Stimulated activated naive B cell treated with anti-CD40 and anti-IgM and Interleukin-4, amounts not matched to agents 10 μg/mL and 1 μg/mL and 100 μg/mL, for 72 hours (primary cell): ENCODE measurements around the gene TTBK1.
"Not testable (repeated sequence)": the region's sequence is repeated elsewhere in the genome, so short reads cannot be mapped to it uniquely, and the experiment has no call there.

ENCODE experiments used
- ATAC-seq, 2 donors: fragments of 150-1000 bp; cut with Tn5 transposase; replicated peaks; 2 replicates each; pipeline ENCODE4 v1.10.0; 2021; ENCODE audit warnings: moderate library complexity in 1 of 2
- DNase-seq: peaks from one replicate; pipeline ENCODE4 v3.0.0; 2021
- H3K27ac Mint-ChIP-seq: one replicate; pipeline ENCODE4 v1.8.0; 2022; ENCODE audit warnings: mild to moderate bottlenecking, mixed read lengths
- H3K27me3 Mint-ChIP-seq, 2 donors: one replicate each; pipeline ENCODE4 v1.8.0; 2022; ENCODE audit warnings: mixed read lengths in 2 of 2
- H3K36me3 Mint-ChIP-seq, 2 donors: one replicate each; pipeline ENCODE4 v1.8.0; 2022; ENCODE audit warnings: mixed read lengths in 2 of 2, mild to moderate bottlenecking in 1 of 2
- H3K4me1 Mint-ChIP-seq, 2 donors: one replicate each; pipeline ENCODE4 v1.8.0; 2022; ENCODE audit warnings: mixed read lengths in 2 of 2, mild to moderate bottlenecking in 1 of 2
- H3K4me3 Mint-ChIP-seq, 2 donors: one replicate each; pipeline ENCODE4 v1.8.0; 2022; ENCODE audit warnings: mild to moderate bottlenecking in 2 of 2, mixed read lengths in 2 of 2, moderate library complexity in 1 of 2
- H3K9me3 Mint-ChIP-seq, 2 donors: one replicate each; pipeline ENCODE4 v1.8.0; 2022; ENCODE audit warnings: mixed read lengths in 2 of 2, mild to moderate bottlenecking in 1 of 2

The TTBK1 gene

GRCh38 chr6:43299338-43300293, 56.3 kb downstream of the TTBK1 start:
- H3K36me3 Mint-ChIP-seq, result no peaks in the 10 kb centered on the region
- H3K4me1 Mint-ChIP-seq, result peaks cover 4 to 7% of the 10 kb centered on the region in 2 donors
- H3K4me3 Mint-ChIP-seq, result no peak overlapping the region
- no peak for DNase-seq
- peak overlapping the region; percentile 1 for H3K27ac Mint-ChIP-seq
- H3K27me3 Mint-ChIP-seq, result peaks cover 10 to 11% of the 10 kb centered on the region in 2 donors
- no peaks in the 10 kb centered on the region for H3K9me3 Mint-ChIP-seq
- ATAC-seq, result peak; percentile 34 to 39

GRCh38 chr6:43301081-43301870, 58.0 kb downstream of the TTBK1 start:
- peaks cover 9 to 12% of the 10 kb centered on the region in 2 donors for H3K4me1 Mint-ChIP-seq
- H3K36me3 Mint-ChIP-seq, result peaks cover 4 to 6% of the 10 kb centered on the region in 2 donors
- H3K27me3 Mint-ChIP-seq, result peaks cover 10% of the 10 kb centered on the region in 2 donors
- DNase-seq, result no peak
- H3K9me3 Mint-ChIP-seq, result no peaks in the 10 kb centered on the region
- peak overlapping the region; percentile 72 for H3K27ac Mint-ChIP-seq
- no peak overlapping the region for H3K4me3 Mint-ChIP-seq
- ATAC-seq, result no peak

DNA sequence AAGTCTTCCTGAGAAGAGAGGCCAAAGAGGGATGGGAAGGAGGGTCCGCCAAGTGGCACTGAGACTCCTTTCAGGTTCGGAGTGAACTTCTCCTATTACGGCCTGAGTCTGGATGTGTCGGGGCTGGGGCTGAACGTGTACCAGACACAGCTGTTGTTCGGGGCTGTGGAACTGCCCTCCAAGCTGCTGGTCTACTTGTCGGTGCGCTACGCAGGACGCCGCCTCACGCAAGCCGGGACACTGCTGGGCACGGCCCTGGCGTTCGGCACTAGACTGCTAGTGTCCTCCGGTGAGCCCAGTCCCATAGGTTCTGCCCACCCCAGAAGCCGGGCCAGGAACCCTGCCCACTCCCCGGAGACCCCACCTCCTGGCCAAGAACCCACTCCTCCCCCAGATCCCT, 58.8 kb downstream of the TTBK1 start:
- no peak overlapping the region for H3K27ac Mint-ChIP-seq
- DNase-seq, result no peak
- peaks cover 6 to 11% of the 10 kb centered on the region in 2 donors for H3K36me3 Mint-ChIP-seq
- no peak for ATAC-seq
- H3K9me3 Mint-ChIP-seq, result no peaks in the 10 kb centered on the region
- peaks cover 1 to 5% of the 10 kb centered on the region in 2 donors for H3K27me3 Mint-ChIP-seq
- H3K4me1 Mint-ChIP-seq, result peaks cover 11 to 19% of the 10 kb centered on the region in 2 donors
- H3K4me3 Mint-ChIP-seq, result no peak overlapping the region

- Mint-ChIP-seq H3K36me3 (peaks cover 6 to 11% of the 10 kb centered on the region in 2 donors), H3K4me1 (peaks cover 14 to 28% of the 10 kb centered on the region in 2 donors)
- not testable (repeated sequence) for H3K4me3 Mint-ChIP-seq, H3K9me3 Mint-ChIP-seq, DNase-seq, H3K27me3 Mint-ChIP-seq, H3K27ac Mint-ChIP-seq, ATAC-seq
Observed at GRCh38 chr6:43303006-43303405, 59.7 kb downstream of the TTBK1 start.

DNA sequence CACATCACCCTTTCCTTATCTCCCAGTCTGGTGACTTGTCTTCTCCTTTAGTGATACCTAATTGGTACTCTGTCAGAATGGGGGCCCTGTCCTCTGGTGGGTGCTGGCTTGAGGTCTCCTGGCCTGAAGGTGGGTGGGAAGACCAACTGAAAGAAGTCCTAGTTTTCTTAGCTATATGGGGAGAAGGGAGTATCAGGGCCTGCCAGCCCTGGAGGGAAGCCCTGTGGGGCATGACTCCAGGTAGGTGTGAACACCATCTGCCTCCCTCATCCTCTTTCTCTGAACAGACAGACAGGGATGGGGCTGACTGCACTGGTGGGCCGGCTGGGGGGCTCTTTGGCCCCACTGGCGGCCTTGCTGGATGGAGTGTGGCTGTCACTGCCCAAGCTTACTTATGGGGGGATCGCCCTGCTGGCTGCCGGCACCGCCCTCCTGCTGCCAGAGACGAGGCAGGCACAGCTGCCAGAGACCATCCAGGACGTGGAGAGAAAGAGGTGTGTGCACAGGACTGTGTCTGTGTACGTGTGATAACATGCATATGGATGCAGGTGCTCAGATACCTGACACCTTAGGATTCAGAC, 60.6 kb downstream of the TTBK1 start:
- no peak for ATAC-seq
- Mint-ChIP-seq H3K27me3 (peaks cover 0 to 5% of the 10 kb centered on the region in 2 donors), H3K27ac (peak overlapping the region; percentile 33), H3K4me3 (no peak overlapping the region), H3K9me3 (no peaks in the 10 kb centered on the region), H3K36me3 (peaks cover 6 to 11% of the 10 kb centered on the region in 2 donors), H3K4me1 (peaks cover 16 to 36% of the 10 kb centered on the region in 2 donors)
- DNase-seq, result no peak

GRCh38 chr6:43304361-43304760, 61.1 kb downstream of the TTBK1 start:
- H3K36me3 Mint-ChIP-seq, result peaks cover 6 to 11% of the 10 kb centered on the region in 2 donors
- no peaks in the 10 kb centered on the region for H3K9me3 Mint-ChIP-seq
- no peak overlapping the region for H3K4me3 Mint-ChIP-seq
- ATAC-seq, result no peak
- H3K27me3 Mint-ChIP-seq, result peaks cover 0 to 5% of the 10 kb centered on the region in 2 donors
- DNase-seq, result no peak
- peaks cover 16 to 41% of the 10 kb centered on the region in 2 donors for H3K4me1 Mint-ChIP-seq
- H3K27ac Mint-ChIP-seq, result no peak overlapping the region

GRCh38 chr6:43304882-43305281, 61.6 kb downstream of the TTBK1 start:
- H3K4me3 Mint-ChIP-seq, result no peak overlapping the region
- ATAC-seq, result no peak
- no peak for DNase-seq
- peak overlapping the region; percentile 25 for H3K27ac Mint-ChIP-seq
- no peaks in the 10 kb centered on the region for H3K9me3 Mint-ChIP-seq
- H3K27me3 Mint-ChIP-seq, result peaks cover 0 to 4% of the 10 kb centered on the region in 2 donors
- H3K36me3 Mint-ChIP-seq, result peaks cover 6 to 11% of the 10 kb centered on the region in 2 donors
- peaks cover 14 to 41% of the 10 kb centered on the region in 2 donors for H3K4me1 Mint-ChIP-seq

- no peaks in the 10 kb centered on the region for H3K9me3 Mint-ChIP-seq
- H3K36me3 Mint-ChIP-seq, result peaks cover 6 to 11% of the 10 kb centered on the region in 2 donors
- no peak for DNase-seq
- H3K4me1 Mint-ChIP-seq, result peaks cover 16 to 48% of the 10 kb centered on the region in 2 donors
- no peaks in the 10 kb centered on the region for H3K27me3 Mint-ChIP-seq
- no peak for ATAC-seq
- H3K4me3 Mint-ChIP-seq, result no peak overlapping the region
- H3K27ac Mint-ChIP-seq, result no peak overlapping the region
Observed at GRCh38 chr6:43306086-43306485, 62.8 kb downstream of the TTBK1 start.

DNA sequence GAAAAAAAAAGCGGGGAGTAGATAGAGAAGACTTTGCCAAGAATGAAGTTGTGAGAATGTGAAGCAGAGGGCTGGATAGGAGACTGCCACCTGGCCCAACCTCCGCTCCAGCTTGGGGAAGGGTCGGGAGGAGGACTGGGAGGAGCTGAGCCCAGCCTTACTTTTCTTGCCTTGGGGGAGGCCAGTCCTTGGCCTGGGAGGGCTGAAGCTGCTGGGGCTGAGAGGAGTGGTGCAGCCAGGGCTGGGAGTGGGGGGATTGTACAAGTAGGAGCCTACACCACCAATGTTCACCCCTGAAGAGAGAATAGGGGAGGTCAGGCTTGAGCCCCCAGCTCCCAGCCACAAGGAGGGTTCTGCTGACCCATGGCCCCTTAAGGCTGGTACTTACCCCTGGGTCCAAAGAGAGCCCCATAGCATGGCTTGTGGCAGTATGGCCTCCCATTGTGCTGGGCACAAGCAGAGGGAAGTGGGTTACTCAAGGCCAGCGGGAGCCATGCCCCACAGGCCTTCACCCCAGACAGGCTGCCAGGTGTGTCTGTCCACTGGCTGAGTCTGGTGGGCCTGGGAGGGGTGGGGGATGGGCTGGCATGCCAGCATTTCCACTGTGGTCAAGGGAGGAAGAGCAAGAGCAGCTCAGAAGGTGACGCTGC, 64.3 kb downstream of the TTBK1 start:
- Mint-ChIP-seq H3K9me3 (no peaks in the 10 kb centered on the region), H3K27me3 (no peaks in the 10 kb centered on the region), H3K4me1 (peaks cover 21 to 58% of the 10 kb centered on the region in 2 donors), H3K4me3 (peak overlapping the region; percentile 91 to 94), H3K36me3 (peaks cover 6 to 11% of the 10 kb centered on the region in 2 donors), H3K27ac (no peak overlapping the region)
- ATAC-seq (no peak), DNase-seq (no peak)

GRCh38 chr6:43308101-43308989, 65.1 kb downstream of the TTBK1 start, which contains the start of gene CRIP3:
TSS of gene CRIP3 (minus strand) at chr6:43308826. CDS start at chr6:43308792, 34 bp downstream.
- Mint-ChIP-seq H3K4me1 (peaks cover 27 to 65% of the 10 kb centered on the region in 2 donors), H3K36me3 (peaks cover 6 to 19% of the 10 kb centered on the region in 2 donors), H3K9me3 (no peaks in the 10 kb centered on the region), H3K4me3 (peak within 1 kb of the TSS; percentile 91 to 94), H3K27ac (peak within 1 kb of the TSS; percentile 80), H3K27me3 (no peaks in the 10 kb centered on the region)
- ATAC-seq, result peak; percentile 82
- DNase-seq, result peak; percentile 52

DNA sequence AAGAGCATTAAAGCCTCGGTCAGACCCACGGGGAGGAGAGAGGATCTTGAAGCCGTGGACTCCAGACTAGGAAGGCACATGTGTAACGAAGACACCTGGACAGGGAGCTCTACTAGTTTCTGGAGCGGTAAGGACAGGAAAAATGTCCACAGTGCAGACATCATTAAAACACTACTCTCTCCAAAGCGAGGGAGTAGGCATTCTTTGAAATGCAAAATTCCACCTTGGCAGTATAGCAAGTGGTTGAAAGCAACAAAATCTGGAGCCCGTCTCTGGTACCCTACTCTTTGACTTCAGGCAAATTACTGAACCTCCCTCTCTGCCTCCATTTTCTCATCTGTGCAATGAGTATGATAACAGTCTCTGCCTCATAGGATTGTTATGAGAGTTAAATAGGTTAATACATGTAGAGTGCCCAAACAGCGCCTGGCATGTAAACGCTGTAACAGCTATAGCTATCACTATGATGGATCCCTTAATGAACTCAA, 65.8 kb downstream of the TTBK1 start:
- H3K27ac Mint-ChIP-seq, result peak overlapping the region; percentile 80
- H3K4me3 Mint-ChIP-seq, result peak overlapping the region; percentile 91 to 94
- peaks cover 30 to 72% of the 10 kb centered on the region in 2 donors for H3K4me1 Mint-ChIP-seq
- no peaks in the 10 kb centered on the region for H3K27me3 Mint-ChIP-seq
- ATAC-seq (no peak), DNase-seq (no peak)
- H3K9me3 Mint-ChIP-seq, result no peaks in the 10 kb centered on the region
- H3K36me3 Mint-ChIP-seq, result peaks cover 6 to 19% of the 10 kb centered on the region in 2 donors

GRCh38 chr6:43310134-43310533, 66.9 kb downstream of the TTBK1 start:
- Mint-ChIP-seq H3K27ac (no peak overlapping the region), H3K9me3 (no peaks in the 10 kb centered on the region), H3K4me1 (peaks cover 34 to 82% of the 10 kb centered on the region in 2 donors), H3K4me3 (no peak overlapping the region), H3K27me3 (no peaks in the 10 kb centered on the region), H3K36me3 (peaks cover 6 to 20% of the 10 kb centered on the region in 2 donors)
- ATAC-seq, result no peak
- no peak for DNase-seq

- Mint-ChIP-seq H3K27ac (peak overlapping the region; percentile 69), H3K4me3 (no peak overlapping the region), H3K9me3 (no peaks in the 10 kb centered on the region), H3K36me3 (peaks cover 5 to 24% of the 10 kb centered on the region in 2 donors), H3K4me1 (peaks cover 38 to 87% of the 10 kb centered on the region in 2 donors), H3K27me3 (no peaks in the 10 kb centered on the region)
- ATAC-seq, result peak; percentile 17 to 29
- DNase-seq, result no peak
Observed at GRCh38 chr6:43310624-43311023, 67.3 kb downstream of the TTBK1 start.
